GM12878 (cell line): Measurements from ENCODE around the gene SCTR. TPM values are rescaled to one million over a fixed set of nuclear protein-coding genes. Genes with fewer than 3 reads are reported as not detected.

ENCODE experiments used
- ATAC-seq: fragments of 200-7000 bp; cut with Tn5 transposase; 3 replicates; pipeline ENCODE4 v1.9.1; 2020; ENCODE audit warnings: mild to moderate bottlenecking, moderate library complexity
- BruUV-seq: library from RNA; stranded (reverse); fragments of 400-500 nt; replicated peaks from 2 replicates; lab custom pipeline; 2021; lab: Mats Ljungman, UMichigan
- CTCF ChIA-PET: fragments of 300-600 bp; sonication (Branson Sonifier 250); formaldehyde crosslinking; extraction: SDS; loops from one replicate; lab custom pipeline; 2021; ENCODE audit warnings: inconsistent platforms; lab: Yijun Ruan, JAX
- POLR2A ChIA-PET: fragments of 350-600 bp; formaldehyde crosslinking; extraction: SDS; loops from one replicate; lab custom pipeline; 2021; ENCODE audit warnings: inconsistent platforms; lab: Charles Lee
- RAD21 ChIA-PET: fragments of 300-600 bp; sonication (Branson Sonifier 250); formaldehyde crosslinking; loops from one replicate; lab custom pipeline; 2023; ENCODE audit warnings: antibody characterized with exemption; ENCODE audit not compliant: unreplicated experiment; lab: Charles Lee
- SMC1A ChIA-PET: fragments of 300-600 bp; sonication (Branson Sonifier 250); formaldehyde crosslinking; loops from one replicate; lab custom pipeline; 2023; ENCODE audit not compliant: unreplicated experiment, uncharacterized antibody; lab: Charles Lee
- DNase-seq: peaks from one replicate; pipeline ENCODE4 v3.0.0-alpha.2; 2011; ENCODE audit warnings: low read depth, low spot score
- FAIRE-seq: peaks from 3 replicates; lab custom pipeline; 2011; peaks lifted over from hg19 to GRCh38; lab: Jason Lieb, UNC
- H2AFZ ChIP-seq: 2 replicates; pipeline ENCODE4 v1.6.0; 2011; ENCODE audit warnings: low read depth, low read length, control low read depth; ENCODE audit not compliant: control insufficient read depth
- H3K27ac ChIP-seq: 2 replicates; pipeline ENCODE4 v1.5.1; 2011; ENCODE audit warnings: control low read depth; ENCODE audit not compliant: control insufficient read depth, insufficient read depth
- H3K27me3 ChIP-seq, 2 experiments: replicated peaks in 1 of 2; 2 replicates each; pipeline versions ENCODE4 v1.6.0 to v1.6.1; 2011; ENCODE audit warnings: low read length in 1 of 2; ENCODE audit not compliant: control insufficient read depth in 2 of 2, insufficient read depth in 2 of 2
- H3K36me3 ChIP-seq, 2 experiments: 2 replicates each; pipeline ENCODE4 v1.5.1; 2011; ENCODE audit warnings: low read length in 1 of 2; ENCODE audit not compliant: control insufficient read depth in 2 of 2, insufficient read depth in 2 of 2
- H3K4me1 ChIP-seq: 2 replicates; pipeline ENCODE4 v1.6.1; 2011; ENCODE audit warnings: mild to moderate bottlenecking, low read length, moderate library complexity, mixed read lengths; ENCODE audit not compliant: control insufficient read depth, insufficient read depth
- H3K4me2 ChIP-seq: 2 replicates; pipeline ENCODE4 v1.6.0; 2011; ENCODE audit warnings: control low read depth; ENCODE audit not compliant: control insufficient read depth, insufficient read depth
- H3K4me3 ChIP-seq: fragments of 200-600 bp; sonication (generic); 2 replicates; pipeline ENCODE4 v1.5.1; 2016
- H3K79me2 ChIP-seq: 2 replicates; pipeline ENCODE4 v1.6.0; 2011; ENCODE audit warnings: low read length; ENCODE audit not compliant: control insufficient read depth, insufficient read depth
- H3K9ac ChIP-seq: 2 replicates; pipeline ENCODE4 v1.8.0; 2011; ENCODE audit warnings: low read length, control low read depth, mixed read lengths; ENCODE audit not compliant: control insufficient read depth, insufficient read depth
- H3K9me3 ChIP-seq: replicated peaks from 3 replicates; pipeline ENCODE4 v1.5.1; 2011; ENCODE audit warnings: mild to moderate bottlenecking, low read length; ENCODE audit not compliant: control insufficient read depth, insufficient read depth
- H4K20me1 ChIP-seq: 2 replicates; pipeline ENCODE4 v1.6.0; 2011; ENCODE audit not compliant: control insufficient read depth, insufficient read depth
- JUNB ChIP-seq: IDR thresholded peaks from 2 replicates; pipeline ENCODE4 v1.6.1; 2016; ENCODE audit warnings: antibody characterized with exemption, mild to moderate bottlenecking
- MEF2A ChIP-seq: IDR thresholded peaks from 2 replicates; pipeline ENCODE4 v1.6.1; 2011; ENCODE audit warnings: low read depth, mild to moderate bottlenecking, low read length, moderate library complexity; ENCODE audit not compliant: insufficient read depth
- NFXL1 ChIP-seq: fragments of 450-650 bp; IDR thresholded peaks from 2 replicates; pipeline ENCODE4 v1.6.1; 2017; ENCODE audit warnings: antibody characterized with exemption, mild to moderate bottlenecking, borderline replicate concordance
- POLR2A ChIP-seq: IDR thresholded peaks from 2 replicates; pipeline ENCODE4 v1.6.1; 2011; ENCODE audit warnings: low read depth, mild to moderate bottlenecking, low read length
- POLR2AphosphoS5 ChIP-seq: IDR thresholded peaks from 2 replicates; pipeline ENCODE4 v1.6.1; 2011; ENCODE audit warnings: mild to moderate bottlenecking, low read length, inconsistent platforms
- SRF ChIP-seq, 2 experiments: IDR thresholded peaks; 2 replicates each; pipeline ENCODE4 v1.6.1; 2011; ENCODE audit warnings: low read depth in 2 of 2, low read length in 2 of 2, mild to moderate bottlenecking in 1 of 2, moderate library complexity in 1 of 2
- STAT1 ChIP-seq: fragments of 450-650 bp; conservative IDR thresholded peaks from 2 replicates; pipeline ENCODE4 v1.6.1; 2014; ENCODE audit warnings: antibody characterized with exemption, mild to moderate bottlenecking
- WGBS: methylation state at CpG from one replicate; pipeline ENCODE4 v1.1.6; 2016; ENCODE audit warnings: low lambda C conversion rate; ENCODE audit not compliant: insufficient replicate concordance, insufficient coverage; ENCODE audit errors: missing lambda C conversion rate; 5-methylcytosine and 5-hydroxymethylcytosine counted together
- in situ Hi-C: fragments of 300-500 bp; cut with MboI; formaldehyde crosslinking; loops from 9 replicates; pipeline ENCODE4 v1.14.3; 2018; ENCODE audit warnings: mixed read lengths
- intact Hi-C: fragments of 100-400 bp; cut with micrococcal nuclease; formaldehyde crosslinking; loops from one replicate; pipeline ENCODE4 v1.14.2; 2022; ENCODE audit not compliant: unreplicated experiment
- polyA plus RNA-seq, 11 experiments: library from polyadenylated mRNA; depleted of rRNA in 4 of 11; unstranded in 6 of 11; stranded (reverse) in 5 of 11; fragments of >200 nt; fragmentation: Nextera tagmentation in 4 of 11; fragmentation: Illumina TruSeq in 1 of 11; extraction: Ambion mirVana in 4 of 11; extraction: Trizol in 1 of 11; gene quantifications; 1 replicate in 1 of 11; 2 replicates in 10 of 11; pipeline versions ENCODE4 v1.2.1 to v1.2.3, GENCODE V29; 2011 to 2016; ENCODE audit warnings: inconsistent platforms in 2 of 11, missing spikeins in 2 of 11, low read depth in 1 of 11
- total RNA-seq, 4 experiments: library from RNA; depleted of rRNA in 3 of 4; stranded (reverse); fragments of >200 nt in 3 of 4; fragmentation: Illumina TruSeq in 1 of 4; extraction: Trizol in 1 of 4; gene quantifications; 2 replicates each; pipeline versions ENCODE4 v1.2.1 to v1.2.3, GENCODE V29; 2013 to 2021
- TF ChIP-seq, protein P1 (sequence below): IDR thresholded peaks from 2 replicates; pipeline ENCODE4 v1.6.1; 2012; ENCODE audit warnings: improper control_type of control experiment, low read depth, low read length; ENCODE audit not compliant: insufficient replicate concordance
- TF ChIP-seq, protein P2 (sequence below): fragments of 450-650 bp; IDR thresholded peaks from 2 replicates; pipeline ENCODE4 v1.6.1; 2017; ENCODE audit warnings: mild to moderate bottlenecking

The SCTR gene
- total and polyA plus RNA-seq, 10 of the 15 experiments (the other 5 are each of a cell fraction or from before 2014, with no cell fraction given): 0.26 TPM; not detected in 9

DNA sequence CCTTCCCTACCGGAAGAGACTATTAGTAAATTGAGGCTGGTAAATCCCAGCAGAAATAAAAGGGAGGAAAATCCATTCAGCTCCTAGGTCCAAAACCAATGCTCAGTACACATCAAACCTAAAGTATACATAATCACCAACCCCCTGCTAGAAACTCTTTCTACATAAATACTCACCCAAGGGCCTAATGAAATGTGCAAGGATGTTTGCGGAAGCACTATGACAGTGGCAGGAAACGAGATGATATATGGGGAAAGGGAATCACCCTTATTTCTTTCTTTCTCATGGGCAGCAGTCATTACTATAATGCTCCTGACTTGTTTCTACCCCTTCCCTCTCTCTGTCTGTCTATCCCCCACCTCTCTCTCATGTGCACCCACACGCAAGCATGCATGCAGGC lies 1.3 kb upstream of the SCTR start:
- Histone ChIP-seq H3K36me3 (no peaks in the 10 kb centered on the region), H4K20me1 (no peaks in the 10 kb centered on the region), H3K9ac (no peak overlapping the region), H3K4me3 (no peak overlapping the region), H3K9me3 (no peaks in the 10 kb centered on the region), H3K79me2 (no peaks in the 10 kb centered on the region), H3K27me3 (peaks cover 3 to 7% of the 10 kb centered on the region in 2 experiments; a peak in 2 of 4 replicates), H3K27ac (no peak overlapping the region), H2AFZ (no peak overlapping the region), H3K4me2 (no peak overlapping the region), H3K4me1 (no peaks in the 10 kb centered on the region)
- in situ Hi-C loops: no loop called here
- POLR2A ChIA-PET: no interaction called here
- CTCF ChIA-PET: interaction anchor here (0.7 kb wide), 1 partner anchor 8 kb away, joined by 3 read pairs; no protein-coding TSS in a partner anchor
- BruUV-seq: no TSS peak
- FAIRE-seq: no peak
- intact Hi-C loops: no loop called here
- SMC1A ChIA-PET: interaction anchor here (1.3 kb wide), 1 partner anchor 56 kb away, joined by 3 read pairs; no protein-coding TSS in a partner anchor
- no peak for DNase-seq
- RAD21 ChIA-PET: no interaction called here
- 41% methylated on average over 4 of the region's 4 CpGs for WGBS
- no peak for TF ChIP-seq STAT1
- no peak for TF ChIP-seq SRF (IDR thresholded peaks at IDR 0.05; ENCODE audit: low read depth in 2 of 2, low read length in 2 of 2)
- TF ChIP-seq, protein P1, sequence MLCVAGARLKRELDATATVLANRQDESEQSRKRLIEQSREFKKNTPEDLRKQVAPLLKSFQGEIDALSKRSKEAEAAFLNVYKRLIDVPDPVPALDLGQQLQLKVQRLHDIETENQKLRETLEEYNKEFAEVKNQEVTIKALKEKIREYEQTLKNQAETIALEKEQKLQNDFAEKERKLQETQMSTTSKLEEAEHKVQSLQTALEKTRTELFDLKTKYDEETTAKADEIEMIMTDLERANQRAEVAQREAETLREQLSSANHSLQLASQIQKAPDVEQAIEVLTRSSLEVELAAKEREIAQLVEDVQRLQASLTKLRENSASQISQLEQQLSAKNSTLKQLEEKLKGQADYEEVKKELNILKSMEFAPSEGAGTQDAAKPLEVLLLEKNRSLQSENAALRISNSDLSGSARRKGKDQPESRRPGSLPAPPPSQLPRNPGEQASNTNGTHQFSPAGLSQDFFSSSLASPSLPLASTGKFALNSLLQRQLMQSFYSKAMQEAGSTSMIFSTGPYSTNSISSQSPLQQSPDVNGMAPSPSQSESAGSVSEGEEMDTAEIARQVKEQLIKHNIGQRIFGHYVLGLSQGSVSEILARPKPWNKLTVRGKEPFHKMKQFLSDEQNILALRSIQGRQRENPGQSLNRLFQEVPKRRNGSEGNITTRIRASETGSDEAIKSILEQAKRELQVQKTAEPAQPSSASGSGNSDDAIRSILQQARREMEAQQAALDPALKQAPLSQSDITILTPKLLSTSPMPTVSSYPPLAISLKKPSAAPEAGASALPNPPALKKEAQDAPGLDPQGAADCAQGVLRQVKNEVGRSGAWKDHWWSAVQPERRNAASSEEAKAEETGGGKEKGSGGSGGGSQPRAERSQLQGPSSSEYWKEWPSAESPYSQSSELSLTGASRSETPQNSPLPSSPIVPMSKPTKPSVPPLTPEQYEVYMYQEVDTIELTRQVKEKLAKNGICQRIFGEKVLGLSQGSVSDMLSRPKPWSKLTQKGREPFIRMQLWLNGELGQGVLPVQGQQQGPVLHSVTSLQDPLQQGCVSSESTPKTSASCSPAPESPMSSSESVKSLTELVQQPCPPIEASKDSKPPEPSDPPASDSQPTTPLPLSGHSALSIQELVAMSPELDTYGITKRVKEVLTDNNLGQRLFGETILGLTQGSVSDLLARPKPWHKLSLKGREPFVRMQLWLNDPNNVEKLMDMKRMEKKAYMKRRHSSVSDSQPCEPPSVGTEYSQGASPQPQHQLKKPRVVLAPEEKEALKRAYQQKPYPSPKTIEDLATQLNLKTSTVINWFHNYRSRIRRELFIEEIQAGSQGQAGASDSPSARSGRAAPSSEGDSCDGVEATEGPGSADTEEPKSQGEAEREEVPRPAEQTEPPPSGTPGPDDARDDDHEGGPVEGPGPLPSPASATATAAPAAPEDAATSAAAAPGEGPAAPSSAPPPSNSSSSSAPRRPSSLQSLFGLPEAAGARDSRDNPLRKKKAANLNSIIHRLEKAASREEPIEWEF: no peak
- no peak for TF ChIP-seq NFXL1
- TF ChIP-seq JUNB: no peak
- TF ChIP-seq POLR2AphosphoS5: no peak
- TF ChIP-seq MEF2A: no peak
- TF ChIP-seq, protein P2, sequence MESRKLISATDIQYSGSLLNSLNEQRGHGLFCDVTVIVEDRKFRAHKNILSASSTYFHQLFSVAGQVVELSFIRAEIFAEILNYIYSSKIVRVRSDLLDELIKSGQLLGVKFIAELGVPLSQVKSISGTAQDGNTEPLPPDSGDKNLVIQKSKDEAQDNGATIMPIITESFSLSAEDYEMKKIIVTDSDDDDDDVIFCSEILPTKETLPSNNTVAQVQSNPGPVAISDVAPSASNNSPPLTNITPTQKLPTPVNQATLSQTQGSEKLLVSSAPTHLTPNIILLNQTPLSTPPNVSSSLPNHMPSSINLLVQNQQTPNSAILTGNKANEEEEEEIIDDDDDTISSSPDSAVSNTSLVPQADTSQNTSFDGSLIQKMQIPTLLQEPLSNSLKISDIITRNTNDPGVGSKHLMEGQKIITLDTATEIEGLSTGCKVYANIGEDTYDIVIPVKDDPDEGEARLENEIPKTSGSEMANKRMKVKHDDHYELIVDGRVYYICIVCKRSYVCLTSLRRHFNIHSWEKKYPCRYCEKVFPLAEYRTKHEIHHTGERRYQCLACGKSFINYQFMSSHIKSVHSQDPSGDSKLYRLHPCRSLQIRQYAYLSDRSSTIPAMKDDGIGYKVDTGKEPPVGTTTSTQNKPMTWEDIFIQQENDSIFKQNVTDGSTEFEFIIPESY: no peak
- TF ChIP-seq POLR2A: no peak
- no peak for ATAC-seq
